GM10266 (cell line): ENCODE results near the gene ENPP3.

Experiments used
- DNase-seq: peaks from one replicate; pipeline ENCODE4 v3.0.0; 2012; ENCODE audit errors: extremely low spot score
- CTCF ChIP-seq: IDR thresholded peaks from 2 replicates; pipeline ENCODE4 v1.5.1; 2012; ENCODE audit warnings: mild to moderate bottlenecking, low read depth; ENCODE audit not compliant: control insufficient read depth, insufficient read depth; ENCODE audit errors: missing control alignments

The ENPP3 gene

GRCh38 chr6:131782764-131783163, 145.7 kb downstream of the ENPP3 start:
- no peak for TF ChIP-seq CTCF
- DNase-seq, result no peak

- DNase-seq, result no peak
- no peak for TF ChIP-seq CTCF
Observed at GRCh38 chr6:131784561-131784960, 147.5 kb downstream of the ENPP3 start.

- no peak for TF ChIP-seq CTCF
- DNase-seq, result no peak
Observed at GRCh38 chr6:131787079-131787478, 150.0 kb downstream of the ENPP3 start.

GRCh38 chr6:131787766-131788712, 150.9 kb downstream of the ENPP3 start:
- TF ChIP-seq CTCF, result no peak
- no peak for DNase-seq

GRCh38 chr6:131789219-131789618, 152.1 kb downstream of the ENPP3 start:
- TF ChIP-seq CTCF, result no peak
- DNase-seq, result no peak

- DNase-seq, result no peak
- TF ChIP-seq CTCF, result no peak
Observed at GRCh38 chr6:131791476-131791875, 154.4 kb downstream of the ENPP3 start.

GRCh38 chr6:131792091-131792496, 155.0 kb downstream of the ENPP3 start:
- DNase-seq, result no peak
- TF ChIP-seq CTCF, result no peak
